ENCODE measurements around the gene MRPL27.

The MRPL27 gene

DNA sequence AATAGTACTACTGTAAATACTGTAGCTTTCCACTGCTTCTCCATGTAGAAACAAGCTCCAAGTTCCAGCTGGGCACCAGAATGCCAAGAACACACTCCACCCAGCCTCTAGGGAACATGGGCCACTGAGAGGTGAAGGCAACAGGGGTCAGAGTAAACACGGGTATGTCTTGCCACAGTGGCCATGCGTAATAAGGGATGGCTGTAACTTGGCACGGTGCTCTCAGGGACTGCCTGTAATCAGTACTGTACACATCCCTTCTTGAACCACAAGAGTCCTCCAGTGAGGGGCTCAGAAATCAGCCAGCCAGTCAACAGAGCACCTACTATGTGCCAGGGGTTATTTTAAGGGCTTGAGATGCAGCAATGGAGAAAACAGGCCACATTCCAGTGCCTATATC is 13.5 kb upstream of the MRPL27 start:
- DNase-seq (ENCODE audit: low spot score), result no peak

DNA sequence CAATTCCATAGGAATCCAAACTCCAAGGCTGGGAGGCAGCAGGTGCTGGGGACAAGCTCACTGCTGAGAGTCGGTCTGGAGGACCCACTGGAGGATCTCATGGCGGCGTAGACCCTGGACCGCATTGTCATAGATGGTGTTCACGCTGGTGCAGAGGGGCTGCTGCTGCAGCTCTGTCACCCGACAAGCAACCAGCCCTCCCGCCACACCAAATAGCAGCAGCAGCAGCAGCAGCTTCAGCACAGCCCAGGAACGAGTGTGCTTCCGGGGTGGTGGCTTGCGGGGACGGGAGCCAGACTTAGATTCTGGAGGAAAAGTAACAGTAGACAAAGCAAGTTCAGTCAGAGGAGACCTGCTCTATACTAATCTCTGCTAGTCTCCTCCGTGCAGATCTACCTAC is 9.9 kb upstream of the MRPL27 start:
- no peak for DNase-seq (ENCODE audit: low spot score)

DNA sequence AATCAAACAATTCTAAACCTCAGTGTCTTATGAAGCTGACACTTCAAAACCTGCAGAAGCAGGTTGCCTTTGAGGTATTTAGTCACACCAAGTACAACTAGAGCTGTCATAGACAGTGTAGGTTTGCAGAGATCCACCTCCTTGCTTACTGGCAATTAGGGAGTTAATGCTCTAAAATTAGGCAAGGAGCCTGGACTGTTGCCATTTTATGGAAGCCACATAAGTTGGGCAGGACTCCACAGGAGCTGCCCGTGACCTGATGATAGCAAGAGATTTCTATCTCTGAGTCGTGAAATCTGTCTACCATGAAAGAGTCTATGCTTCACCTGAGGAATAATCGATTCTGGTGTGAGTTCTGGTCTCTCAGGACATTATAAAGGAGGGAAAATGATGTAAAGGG is 8.9 kb upstream of the MRPL27 start:
- no peak for DNase-seq (ENCODE audit: low spot score)

DNA sequence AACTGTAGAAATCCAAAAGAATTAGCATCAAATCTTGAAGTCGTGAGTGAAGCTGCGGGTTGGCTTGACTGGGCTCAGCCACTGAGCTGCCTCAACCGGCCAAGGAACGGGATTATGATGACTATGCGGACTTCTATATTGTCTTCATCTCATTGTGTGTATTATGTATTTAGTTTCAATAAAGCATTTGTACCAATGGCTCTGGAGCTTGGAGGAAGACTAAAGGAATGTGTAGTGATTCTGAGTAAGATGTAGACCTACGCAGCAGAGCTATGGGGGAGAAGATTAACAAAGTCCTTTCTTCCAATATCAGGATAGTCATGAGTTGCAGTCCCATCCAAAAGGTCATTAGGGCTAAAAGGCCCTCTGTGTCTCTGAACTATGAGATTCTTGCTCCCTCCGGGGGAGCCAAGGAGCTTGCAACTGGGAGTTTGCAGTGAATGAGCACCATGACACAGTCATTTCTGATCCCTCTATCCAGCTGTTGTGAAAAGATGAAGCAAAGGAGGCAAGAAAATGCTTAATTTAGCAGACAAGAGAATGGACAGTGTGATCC is 8.4 kb upstream of the MRPL27 start:
- DNase-seq (ENCODE audit: low spot score), result no peak

DNA sequence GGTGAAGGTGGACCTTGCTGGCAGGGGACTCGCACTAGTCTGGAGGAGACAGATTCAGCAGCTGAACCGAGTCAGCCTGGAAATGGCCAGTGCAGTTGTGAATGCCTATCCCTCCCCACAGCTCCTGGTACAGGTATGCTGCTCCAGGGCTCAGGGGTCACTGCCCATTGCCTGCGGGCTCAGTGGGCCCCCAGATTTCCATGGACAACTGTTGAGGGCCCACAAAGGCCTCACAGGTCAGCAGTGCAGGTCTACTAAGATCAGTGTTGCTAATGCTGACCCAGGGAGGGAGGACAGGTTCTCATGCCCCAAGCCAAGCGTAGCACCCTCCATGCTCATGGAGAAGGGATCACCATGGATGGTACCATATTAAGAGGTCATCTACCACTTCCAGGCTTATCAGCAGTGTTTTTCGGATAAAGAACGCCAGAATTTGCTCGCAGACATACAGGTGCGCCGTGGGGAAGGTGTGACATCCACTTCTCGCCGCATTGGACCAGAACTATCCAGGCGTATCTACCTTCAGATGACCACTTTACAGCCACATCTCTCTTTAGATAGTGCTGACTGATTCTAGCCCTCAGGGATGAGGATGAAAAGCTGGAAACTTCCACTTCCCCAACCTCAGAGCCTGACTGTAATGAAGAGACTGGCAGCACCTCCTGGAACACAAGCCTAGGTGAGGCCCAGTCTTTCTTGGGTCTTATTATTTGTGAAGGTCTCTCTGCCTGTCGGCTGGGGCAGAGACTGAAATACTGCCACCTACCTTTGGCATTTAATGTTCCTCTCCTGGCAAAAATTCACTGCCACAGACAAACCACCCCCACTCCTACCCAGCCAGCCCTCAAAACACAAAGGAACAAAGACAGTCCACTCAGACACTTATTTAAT is 7.6 kb upstream of the MRPL27 start:
- no peak for DNase-seq (ENCODE audit: low spot score)

DNA sequence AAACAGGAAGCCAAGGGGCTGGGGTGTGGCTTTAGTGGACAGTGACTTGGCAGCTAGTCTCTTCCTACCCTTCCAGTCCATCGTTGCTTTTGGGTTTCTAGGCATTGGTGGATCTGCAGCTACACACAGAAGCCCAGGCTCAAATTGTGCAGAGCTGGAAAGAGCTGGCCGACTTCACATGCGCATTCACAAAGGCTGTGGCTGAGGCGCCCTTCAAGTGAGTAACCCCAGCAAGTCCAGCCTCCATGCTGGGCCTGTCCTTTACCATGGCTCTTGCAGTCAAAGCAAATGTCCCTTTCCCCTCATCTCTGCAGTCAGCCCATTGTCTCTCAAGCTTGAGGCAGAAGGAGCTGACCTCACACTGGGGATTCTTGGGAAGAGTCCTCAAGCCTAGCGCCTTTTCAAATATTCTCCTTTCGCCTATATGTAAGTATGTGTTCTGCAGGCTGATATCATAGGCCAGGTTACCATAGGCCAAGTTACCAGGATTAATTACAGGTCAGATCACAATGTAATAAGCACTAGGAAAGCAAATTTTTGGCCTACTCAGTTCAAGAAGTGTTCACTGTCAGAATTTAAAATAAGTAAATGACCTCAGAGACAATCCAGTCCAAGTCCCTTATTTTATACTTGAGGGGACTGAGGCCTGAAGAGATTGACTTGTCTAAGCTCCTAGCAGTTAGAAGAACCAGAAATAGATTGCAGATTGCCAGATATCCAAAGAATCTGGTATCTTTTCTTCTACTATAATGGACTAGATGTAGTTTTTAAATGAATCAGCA is 6.6 kb upstream of the MRPL27 start:
- no peak for DNase-seq (ENCODE audit: low spot score)

DNA sequence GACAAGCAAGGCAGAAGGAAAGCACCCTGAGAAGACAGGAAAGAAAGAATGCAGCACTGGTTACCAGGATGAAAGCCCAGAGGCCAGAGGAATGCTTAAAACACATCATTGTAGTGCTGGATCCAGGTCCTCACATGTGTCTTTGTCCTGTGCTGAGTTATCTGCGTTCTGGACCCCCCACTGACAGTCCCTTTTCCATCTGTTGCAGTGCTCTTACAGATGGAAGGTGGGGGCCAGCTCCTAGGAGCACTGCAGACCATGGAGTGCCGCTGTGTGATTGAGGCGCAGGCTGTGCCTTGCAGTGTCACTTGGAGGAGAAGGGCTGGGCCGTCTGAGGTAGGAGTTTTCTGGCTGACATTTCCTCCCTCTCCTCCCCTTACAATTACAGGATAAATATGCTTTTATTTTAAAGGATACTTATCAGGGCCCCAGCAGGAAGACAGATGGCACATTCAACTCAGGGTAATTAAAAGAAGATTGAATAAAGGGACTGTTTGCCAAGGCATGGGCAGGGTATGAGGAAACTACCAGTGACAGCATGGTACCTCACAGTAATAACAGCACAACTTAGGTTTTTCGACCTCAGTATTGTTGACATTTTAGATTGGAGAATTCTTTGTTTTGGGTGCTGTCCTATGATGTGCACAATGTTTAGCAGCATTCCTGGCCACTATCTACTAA is 3.0 kb upstream of the MRPL27 start:
- no peak for DNase-seq (ENCODE audit: low spot score)

DNA sequence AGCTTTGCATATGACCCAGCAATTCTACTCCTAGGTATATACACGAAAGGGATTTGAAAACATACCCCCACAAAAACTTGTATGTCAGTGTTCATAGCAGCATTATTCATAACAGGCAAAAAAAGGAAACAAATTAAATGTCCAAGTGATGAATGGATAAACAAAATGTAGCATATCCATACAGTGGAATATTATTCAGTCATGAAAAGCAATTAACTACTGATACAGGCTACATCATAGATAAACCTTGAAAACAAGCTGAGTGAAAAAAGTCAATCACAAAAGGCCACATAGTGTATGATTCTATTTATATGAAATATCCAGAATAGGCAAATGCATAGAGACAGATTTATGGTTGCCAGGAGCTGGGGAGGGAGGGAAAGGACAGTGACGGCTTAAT is 721 bp upstream of the MRPL27 start:
- no peak for DNase-seq (ENCODE audit: low spot score)

DNA sequence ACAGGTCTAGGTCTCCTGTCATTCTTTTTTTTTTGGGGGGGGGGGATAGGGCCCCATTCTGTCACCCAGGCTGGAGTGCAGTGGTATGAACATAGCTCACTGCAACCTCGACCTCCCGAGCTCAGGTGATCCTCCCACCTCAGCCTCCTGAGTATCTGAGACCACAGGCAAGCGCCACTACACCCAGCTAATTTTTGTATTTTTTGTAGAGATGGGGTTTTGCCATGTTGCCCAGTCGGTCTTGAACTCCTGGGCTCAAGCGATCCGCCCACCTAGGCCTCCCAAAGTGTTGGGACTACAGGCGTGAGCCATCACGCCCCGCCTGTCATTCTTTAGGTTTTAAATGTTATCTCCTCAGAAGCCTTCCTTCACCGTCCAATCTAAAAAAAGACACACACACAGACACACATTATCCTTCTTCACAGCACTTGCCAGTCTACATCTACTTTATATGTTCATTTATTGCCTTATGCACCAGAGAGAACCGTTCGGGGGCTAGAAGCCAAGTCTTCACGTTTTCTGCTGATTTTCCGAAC is 694 bp downstream of the MRPL27 start:
- DNase-seq (ENCODE audit: low spot score), result no peak

DNA sequence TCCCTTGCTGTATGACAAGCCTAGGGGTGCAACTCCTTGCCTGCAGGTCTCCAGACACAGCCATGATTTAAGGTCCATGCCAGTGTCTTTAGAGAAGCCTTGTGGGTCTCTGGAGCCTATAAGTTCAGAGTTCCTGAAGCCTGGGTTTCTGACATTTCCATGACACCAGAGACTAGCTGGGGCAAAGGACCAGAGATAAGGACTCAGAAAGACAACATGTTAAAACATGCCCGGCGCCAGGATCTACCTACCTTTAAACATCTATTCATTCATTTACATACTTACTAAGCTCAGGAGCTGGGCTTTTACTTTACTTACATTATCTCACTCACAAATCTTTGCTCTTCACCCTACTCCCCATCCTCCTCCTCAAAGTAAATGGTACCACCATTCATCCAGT is 1.5 kb downstream of the MRPL27 start:
- DNase-seq (ENCODE audit: low spot score), result no peak

DNA sequence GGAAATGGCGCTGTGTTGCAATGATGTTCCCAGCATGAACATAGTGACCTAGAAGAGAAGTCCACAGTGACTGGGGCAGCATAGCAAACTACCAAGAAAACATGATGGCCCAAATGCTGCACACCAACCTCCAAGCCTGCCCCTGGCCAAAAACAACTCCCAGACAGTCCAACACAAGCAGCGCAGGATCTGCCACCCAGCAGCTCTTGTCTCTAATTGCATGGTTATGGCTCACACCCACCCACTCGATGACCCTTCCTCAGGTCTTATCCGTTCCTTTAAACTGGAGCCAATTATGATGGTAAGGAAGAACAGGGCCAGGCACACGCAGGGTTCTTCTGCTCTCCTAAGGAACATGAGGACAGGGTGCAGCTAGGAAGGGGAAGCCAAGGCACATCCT is 2.9 kb downstream of the MRPL27 start:
- DNase-seq (ENCODE audit: low spot score), result no peak

DNA sequence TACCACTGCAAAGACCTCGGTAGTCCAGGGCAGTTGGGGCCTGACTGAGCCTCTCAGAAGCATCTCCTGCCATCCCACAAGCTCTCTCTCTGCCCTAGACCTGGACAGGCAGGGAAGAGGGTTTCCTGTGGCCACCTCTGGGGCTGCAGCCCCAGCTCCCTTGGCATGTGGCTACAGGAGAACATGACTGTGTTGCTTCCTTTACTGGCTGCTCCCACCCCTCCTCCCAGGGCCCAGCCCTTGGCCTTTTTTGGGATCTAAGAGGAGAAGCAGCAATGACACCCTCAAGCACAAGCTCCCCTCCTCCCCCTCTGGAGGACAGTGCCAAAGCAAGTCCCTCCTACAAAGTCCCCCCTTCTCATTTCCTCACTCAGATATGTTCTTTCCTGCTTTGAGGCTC is 5.6 kb downstream of the MRPL27 start:
- DNase-seq (ENCODE audit: low spot score), result no peak

DNA sequence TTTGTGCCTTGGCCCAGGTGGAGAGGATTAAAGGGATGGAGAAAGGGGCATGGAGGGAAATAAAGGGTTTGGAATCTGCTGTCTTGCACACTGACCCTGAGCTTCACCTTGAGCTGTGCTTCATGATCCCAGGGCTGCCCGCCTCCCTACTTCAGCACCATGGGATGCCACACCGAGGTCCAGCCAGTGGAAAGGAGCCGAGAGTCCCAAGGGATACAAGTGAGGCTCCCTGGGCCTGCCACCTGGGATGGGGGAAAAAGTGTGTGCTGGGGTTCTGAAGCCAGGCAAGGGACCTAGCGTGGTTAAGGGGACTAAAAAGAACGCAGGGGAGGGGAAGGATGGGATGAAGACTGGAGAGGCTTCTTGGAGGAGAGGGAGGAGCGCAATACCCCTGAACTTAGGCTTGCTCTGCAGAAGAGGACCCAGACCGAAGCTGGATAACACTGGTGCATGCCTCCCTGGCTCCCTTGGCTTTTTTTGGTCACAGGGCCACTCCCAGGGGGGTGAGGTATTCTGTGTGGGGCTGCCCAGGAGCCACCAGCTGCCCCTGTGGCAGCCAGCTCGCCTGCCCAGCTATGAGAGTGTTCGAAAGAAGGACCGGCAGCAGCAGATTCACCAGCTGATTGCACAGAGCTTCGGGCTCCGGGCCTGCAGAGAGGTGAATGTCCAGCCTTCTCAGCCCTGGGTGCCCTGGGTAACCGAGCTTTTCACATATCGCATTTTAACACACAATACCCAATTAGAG is 7.2 kb downstream of the MRPL27 start:
- DNase-seq (ENCODE audit: low spot score), result no peak

DNA sequence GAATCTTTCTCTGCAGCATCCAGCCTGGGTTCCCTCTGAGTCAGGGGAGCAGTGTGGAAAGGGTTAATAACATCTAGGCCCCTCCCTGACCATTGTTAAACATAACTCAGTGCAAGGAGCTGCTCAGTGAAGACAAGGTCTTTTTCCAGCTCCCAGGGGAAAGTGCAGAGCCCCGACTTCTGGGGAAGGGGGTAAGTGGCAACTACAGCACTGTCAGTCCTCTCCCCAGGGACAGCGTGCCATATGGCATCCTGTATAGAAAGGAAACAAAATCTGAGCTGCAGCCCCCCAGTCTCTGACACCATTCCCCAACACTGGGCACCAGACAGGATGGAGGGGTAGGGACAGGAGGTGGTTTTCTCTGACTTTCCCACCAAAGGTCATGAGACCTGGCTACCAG is 7.8 kb downstream of the MRPL27 start:
- no peak for DNase-seq (ENCODE audit: low spot score)

DNA sequence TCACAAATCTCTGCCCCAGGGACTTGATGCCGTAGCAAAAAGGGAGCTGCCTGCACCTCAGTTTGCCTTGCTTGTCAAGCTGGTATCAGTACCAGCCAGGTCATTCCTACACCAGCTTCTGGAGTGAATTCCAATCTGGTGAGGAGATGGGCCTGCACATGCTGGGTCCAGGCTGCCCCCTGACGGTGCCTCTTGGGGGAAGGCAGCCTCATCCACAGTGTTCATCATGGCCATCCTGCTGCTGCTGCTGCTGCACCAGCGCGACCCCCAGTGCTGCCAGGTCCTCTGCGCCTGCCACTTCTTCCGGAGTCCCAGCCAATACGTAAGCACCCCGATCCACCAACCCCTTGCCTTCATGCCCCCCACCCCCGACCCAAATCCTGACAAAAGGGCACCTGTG is 8.3 kb downstream of the MRPL27 start:
- DNase-seq (ENCODE audit: low spot score), result no peak

DNA sequence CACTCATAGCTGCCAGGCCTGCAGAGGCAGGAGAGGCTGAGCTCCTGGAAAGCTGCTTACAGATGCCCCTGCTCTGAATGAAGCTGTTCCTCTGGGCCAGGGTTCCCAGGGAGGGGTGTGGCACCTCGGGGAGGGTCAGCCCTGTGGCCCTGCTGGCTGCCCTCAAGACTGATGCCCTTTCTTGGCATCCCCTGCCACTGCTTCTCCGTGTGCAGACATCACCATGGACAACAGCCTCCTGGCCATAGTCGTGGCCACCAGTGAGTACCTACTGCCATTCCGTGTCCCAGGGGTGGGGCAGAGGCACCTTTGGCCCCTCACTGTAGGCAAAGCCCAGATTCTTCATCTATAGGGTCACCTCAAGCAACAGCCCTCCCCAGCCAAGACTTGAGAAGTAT is 8.9 kb downstream of the MRPL27 start:
- no peak for DNase-seq (ENCODE audit: low spot score)

DNA sequence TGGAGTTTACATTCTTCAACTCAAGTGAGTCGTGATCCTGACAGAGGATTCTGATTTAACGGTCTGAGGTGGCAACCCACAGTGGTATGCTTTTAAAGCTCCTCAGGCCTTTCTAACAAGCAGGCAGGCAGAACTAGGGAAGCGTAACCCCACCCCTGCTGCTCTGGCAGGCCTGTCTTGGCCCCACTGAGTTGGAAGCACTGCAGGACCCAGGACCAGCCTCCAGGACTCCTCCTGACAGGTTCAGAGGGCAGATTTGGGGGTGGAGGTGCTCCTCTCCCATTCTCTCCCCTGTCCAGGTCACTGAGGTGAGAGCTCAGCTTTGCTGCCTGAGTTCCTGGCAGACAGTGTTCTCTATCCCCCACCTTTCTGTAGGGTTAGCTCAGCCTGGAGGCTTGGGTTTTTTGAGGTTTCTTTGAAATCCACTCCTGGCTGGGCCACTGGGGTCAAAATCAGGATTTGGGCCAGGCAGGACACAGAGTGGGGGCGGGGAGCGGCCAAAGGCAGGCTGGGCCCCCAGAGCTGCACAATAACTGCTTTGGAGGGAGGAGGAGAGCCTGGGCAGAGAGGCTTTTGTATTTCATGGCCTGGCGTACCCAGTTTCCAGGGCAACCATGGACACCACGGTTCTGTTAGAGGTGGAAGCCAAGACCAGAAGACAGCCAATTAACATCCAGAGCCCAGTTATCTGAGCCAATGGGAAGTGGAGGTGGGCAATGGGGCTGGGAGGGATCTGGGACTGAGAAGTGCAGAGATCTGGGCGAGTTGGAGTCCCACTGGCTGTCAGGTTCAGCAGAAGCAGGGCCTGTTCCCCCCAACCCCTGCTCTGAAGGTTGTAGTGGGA is 9.5 kb downstream of the MRPL27 start:
- no peak for DNase-seq (ENCODE audit: low spot score)

DNA sequence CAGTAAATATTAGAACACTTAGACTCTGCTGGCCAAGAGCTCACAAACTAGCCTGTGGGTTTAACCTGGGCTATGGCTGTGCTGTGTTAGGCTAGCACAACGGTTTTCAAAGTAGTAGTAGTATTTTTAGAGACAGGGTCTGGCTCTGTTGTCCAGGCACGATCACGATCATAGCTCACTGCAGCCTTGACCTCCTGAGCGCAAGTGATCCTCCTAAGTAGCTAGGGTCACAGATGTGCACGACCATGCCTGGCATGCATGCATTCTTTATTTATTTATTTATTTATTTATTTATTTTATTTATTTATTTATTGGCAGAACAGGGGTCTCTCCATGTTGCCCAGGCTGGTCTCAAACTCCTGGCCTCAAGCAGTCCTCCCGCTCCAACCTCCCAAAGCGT is 10.3 kb downstream of the MRPL27 start:
- no peak for DNase-seq (ENCODE audit: low spot score)

DNA sequence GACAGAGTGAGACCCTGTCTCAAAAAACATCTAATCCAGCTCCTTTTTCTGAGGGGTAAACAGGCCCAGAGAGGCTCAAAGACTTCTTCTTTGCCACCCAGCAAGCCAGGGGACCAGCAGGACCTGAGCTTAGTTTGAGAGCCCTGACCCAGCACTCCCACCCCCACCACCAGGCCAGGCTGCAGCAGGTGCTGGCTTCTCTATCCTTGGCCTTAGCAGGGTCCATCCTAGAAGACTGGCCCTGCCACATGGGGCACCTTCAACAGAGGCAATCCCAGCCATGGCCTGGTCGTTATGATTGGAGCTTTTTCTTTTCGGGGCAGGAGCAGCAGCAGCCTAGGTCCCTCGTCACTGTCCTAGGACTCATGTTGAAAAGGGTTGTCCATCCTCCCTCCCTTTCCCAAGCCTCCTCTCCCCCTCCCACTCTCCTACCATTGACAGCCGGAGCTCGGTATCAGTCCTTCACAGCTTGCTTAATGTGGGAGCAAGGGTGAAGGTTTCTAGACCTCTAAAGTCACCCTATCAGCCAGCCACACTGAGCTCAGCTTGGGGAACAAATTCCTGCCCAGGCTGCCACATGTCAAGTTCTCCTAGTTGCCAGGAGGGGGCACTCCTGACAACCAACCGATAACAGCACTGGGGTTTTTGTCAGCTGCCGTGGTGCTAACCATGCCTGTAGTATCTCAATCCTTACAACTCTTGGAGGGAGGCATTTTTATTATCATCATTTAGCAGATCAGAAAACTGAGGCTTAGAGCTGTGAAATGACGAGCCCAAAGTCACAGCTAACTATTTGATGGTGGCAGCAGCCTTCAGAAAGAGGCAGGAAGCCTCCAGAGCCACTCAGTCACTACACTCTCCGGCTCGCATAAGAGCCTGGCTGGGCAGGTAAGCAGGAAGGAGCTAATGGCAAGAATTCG is 11.2 kb downstream of the MRPL27 start:
- peak; percentile 67 for DNase-seq (ENCODE audit: low spot score)
